K562 (cell line): ENCODE results near the gene RPS6KA2. TPM values are rescaled to one million over a fixed set of nuclear protein-coding genes. Genes with fewer than 3 reads are reported as not detected.

Experiments
- ATAC-seq: fragments of 200-7000 bp; cut with Tn5 transposase; 3 replicates; pipeline ENCODE4 v1.9.1; 2020; ENCODE audit warnings: moderate library complexity
- BruUV-seq: library from RNA; stranded (reverse); fragments of 400-500 nt; replicated peaks from 2 replicates; lab custom pipeline; 2021; lab: Mats Ljungman, UMichigan
- CTCF ChIA-PET: fragments of 300-600 bp; formaldehyde crosslinking; extraction: SDS; loops from one replicate; lab custom pipeline; 2021; ENCODE audit warnings: low intra/inter-chr PET ratio; lab: Yijun Ruan, JAX
- POLR2A ChIA-PET: fragments of 300-600, 350-650 bp; sonication (Branson Sonifier 250); formaldehyde crosslinking; extraction: SDS; loops from one replicate; lab custom pipeline; 2021; ENCODE audit warnings: antibody characterized with exemption, inconsistent platforms; lab: Yijun Ruan, JAX
- DNase-seq, 4 experiments: peaks; one replicate each; pipeline versions ENCODE4 v3.0.0 to v3.0.0-alpha.2; 2011 to 2018; ENCODE audit warnings: low spot score in 3 of 4, mixed read lengths in 3 of 4; ENCODE audit errors: extremely low read depth in 1 of 4
- FAIRE-seq: peaks from 2 replicates; lab custom pipeline; 2011; peaks lifted over from hg19 to GRCh38; lab: Jason Lieb, UNC
- H2AFZ ChIP-seq: 2 replicates; pipeline ENCODE4 v1.6.0; 2011; ENCODE audit warnings: low read depth, low read length, control low read depth, inconsistent platforms
- H3K27ac ChIP-seq: fragments of 200-600 bp; 3 replicates; pipeline ENCODE4 v1.8.0; 2011; ENCODE audit warnings: low read depth, mild to moderate bottlenecking, control low read depth, inconsistent platforms, low read length, moderate library complexity, mixed read lengths; ENCODE audit errors: extremely low read depth
- H3K27me3 ChIP-seq, 2 experiments: fragments of 300-600 bp in 1 of 2; 2 replicates in 1 of 2; 3 replicates in 1 of 2; pipeline versions ENCODE4 v1.6.0 to v1.8.0; 2011; ENCODE audit warnings: inconsistent platforms in 2 of 2, low read length in 2 of 2, mild to moderate bottlenecking in 1 of 2, mixed read lengths in 1 of 2, moderate library complexity in 1 of 2; ENCODE audit not compliant: control insufficient read depth in 2 of 2, insufficient read depth in 2 of 2
- H3K36me3 ChIP-seq: fragments of 300-600 bp; 3 replicates; pipeline ENCODE4 v1.8.0; 2011; ENCODE audit warnings: mild to moderate bottlenecking, low read length, inconsistent platforms; ENCODE audit not compliant: control insufficient read depth, insufficient read depth
- H3K4me1 ChIP-seq, 2 experiments: fragments of 200-600 bp in 1 of 2; replicated peaks in 1 of 2; 2 replicates in 1 of 2; 3 replicates in 1 of 2; pipeline versions ENCODE4 v1.5.1 to v1.8.0; 2011; ENCODE audit warnings: inconsistent platforms in 2 of 2, low read length in 2 of 2, mild to moderate bottlenecking in 1 of 2, mixed read lengths in 1 of 2, moderate library complexity in 1 of 2; ENCODE audit not compliant: control insufficient read depth in 2 of 2, insufficient read depth in 2 of 2
- H3K4me2 ChIP-seq: 2 replicates; pipeline ENCODE4 v1.6.1; 2011; ENCODE audit warnings: low read length, control low read depth, inconsistent platforms, mixed read lengths; ENCODE audit not compliant: insufficient read depth
- H3K4me3 ChIP-seq: fragments of 200-600 bp; sonication (generic), shearing (Covaris generic); 2 replicates; pipeline ENCODE4 v1.5.1; 2016; ENCODE audit warnings: control low read depth, inconsistent platforms
- H3K79me2 ChIP-seq: fragments of 200-600 bp; 3 replicates; pipeline ENCODE4 v1.8.0; 2011; ENCODE audit warnings: low read length, inconsistent platforms; ENCODE audit not compliant: control insufficient read depth, insufficient read depth
- H3K9ac ChIP-seq, 2 experiments: 2 replicates each; pipeline versions ENCODE4 v1.6.0 to v1.6.1; 2011; ENCODE audit warnings: low read depth in 2 of 2, low read length in 2 of 2, control low read depth in 1 of 2, inconsistent platforms in 1 of 2, mild to moderate bottlenecking in 1 of 2, mixed read lengths in 1 of 2; ENCODE audit not compliant: insufficient read depth in 1 of 2
- H3K9me1 ChIP-seq: one replicate; pipeline ENCODE4 v1.6.0; 2011; ENCODE audit warnings: inconsistent platforms, mild to moderate bottlenecking, low read length, moderate library complexity; ENCODE audit not compliant: control insufficient read depth, insufficient read depth
- H3K9me3 ChIP-seq: replicated peaks from 2 replicates; pipeline ENCODE4 v1.5.1; 2011; ENCODE audit warnings: low read depth, low read length, inconsistent platforms; ENCODE audit not compliant: control insufficient read depth, insufficient read depth
- H4K20me1 ChIP-seq: replicated peaks from 2 replicates; pipeline ENCODE4 v1.6.1; 2011; ENCODE audit warnings: low read length, inconsistent platforms, mixed read lengths; ENCODE audit not compliant: control insufficient read depth, insufficient read depth
- ARHGAP35 ChIP-seq: fragments of 450-650 bp; IDR thresholded peaks from 2 replicates; pipeline ENCODE4 v1.6.1; 2018; ENCODE audit not compliant: partially characterized antibody
- ARID2 ChIP-seq: fragments of 450-650 bp; IDR thresholded peaks from 2 replicates; pipeline ENCODE4 v1.6.1; 2017; ENCODE audit warnings: antibody characterized with exemption, mild to moderate bottlenecking
- BCOR ChIP-seq: fragments of 450-650 bp; IDR thresholded peaks from 2 replicates; pipeline ENCODE4 v1.6.1; 2016
- FIP1L1 ChIP-seq: fragments of 200-400 bp; formaldehyde crosslinking; IDR thresholded peaks from 2 replicates; pipeline ENCODE4 v1.6.1; 2018; ENCODE audit warnings: mild to moderate bottlenecking, low read depth, low read length; ENCODE audit not compliant: poor library complexity, severe bottlenecking
- JUNB ChIP-seq: fragments of 450-650 bp; formaldehyde crosslinking; conservative IDR thresholded peaks from 2 replicates; pipeline ENCODE4 v1.4.0; 2020; ENCODE audit warnings: mild to moderate bottlenecking
- NCOA2 ChIP-seq, 2 experiments: fragments of 450-650 bp; IDR thresholded peaks; 2 replicates each; pipeline ENCODE4 v1.6.1; 2018; ENCODE audit warnings: mild to moderate bottlenecking in 2 of 2, moderate library complexity in 1 of 2; ENCODE audit not compliant: partially characterized antibody in 2 of 2
- SMARCE1 ChIP-seq: fragments of 450-650 bp; IDR thresholded peaks from 2 replicates; pipeline ENCODE4 v1.7.1; 2016; ENCODE audit warnings: mild to moderate bottlenecking
- ZFPM2 ChIP-seq: fragments of 250-450 bp; sonication (Bioruptor Pico); IDR thresholded peaks from 2 replicates; pipeline ENCODE4 v1.5.1; 2022; ENCODE audit warnings: mild to moderate bottlenecking
- ZNF282 ChIP-seq: sonication (generic); formaldehyde crosslinking; IDR thresholded peaks from 2 replicates; pipeline ENCODE4 v1.8.1; 2023; ENCODE audit warnings: missing genetic modification reagents
- ZNF444 ChIP-seq: fragments of 250-450 bp; sonication (Bioruptor Pico); IDR thresholded peaks from 2 replicates; pipeline ENCODE4 v1.4.0; 2020; ENCODE audit warnings: mild to moderate bottlenecking, moderate library complexity
- ZNF695 ChIP-seq: fragments of 450-650 bp; formaldehyde crosslinking; IDR thresholded peaks from 2 replicates; pipeline ENCODE4 v1.4.0; 2020; ENCODE audit warnings: mild to moderate bottlenecking, moderate library complexity
- ZNF764 ChIP-seq: fragments of 250-450 bp; sonication (Bioruptor Pico); IDR thresholded peaks from 2 replicates; pipeline ENCODE4 v1.4.0; 2020; ENCODE audit warnings: low read depth, mild to moderate bottlenecking, moderate library complexity
- ZZZ3 ChIP-seq: fragments of 450-650 bp; IDR thresholded peaks from 2 replicates; pipeline ENCODE4 v1.6.1; 2016; ENCODE audit warnings: antibody characterized with exemption, mild to moderate bottlenecking, moderate library complexity
- WGBS: fragments of 100-300 bp; shearing (Covaris generic); methylation state at CpG from one replicate; pipeline ENCODE4 v1.1.6; 2016; ENCODE audit warnings: low coverage, mixed read lengths; ENCODE audit not compliant: insufficient coverage; ENCODE audit errors: missing lambda C conversion rate; 5-methylcytosine and 5-hydroxymethylcytosine counted together
- in situ Hi-C: fragments of 300-500 bp; cut with MboI; formaldehyde crosslinking; loops from 4 replicates; pipeline ENCODE4 v1.15.0; 2018; ENCODE audit warnings: inconsistent platforms, mixed read lengths
- intact Hi-C: fragments of 100-400 bp; cut with micrococcal nuclease; formaldehyde crosslinking; loops from 2 replicates; pipeline ENCODE4 v1.14.2; 2022
- polyA plus RNA-seq, 8 experiments: library from polyadenylated mRNA; depleted of rRNA in 4 of 8; stranded (reverse) in 5 of 8; unstranded in 3 of 8; fragments of >200 nt; fragmentation: Nextera tagmentation in 2 of 8; fragmentation: Illumina TruSeq in 1 of 8; extraction: Ambion mirVana in 2 of 8; extraction: Trizol in 1 of 8; gene quantifications; 2 replicates each; pipeline versions ENCODE4 v1.2.1 to v1.2.3, GENCODE V29; 2011 to 2014; ENCODE audit warnings: inconsistent platforms in 1 of 8, missing spikeins in 1 of 8
- total RNA-seq, 7 experiments: library from RNA; depleted of rRNA in 6 of 7; stranded (reverse); fragments of >200 nt in 6 of 7; fragmentation: Illumina TruSeq in 2 of 7; extraction: Trizol in 2 of 7; gene quantifications; 2 replicates each; pipeline versions ENCODE4 v1.2.1 to v1.2.3, GENCODE V29; 2011 to 2021; ENCODE audit warnings: low replicate concordance in 1 of 7

RPS6KA2 gene
- total and polyA plus RNA-seq, 9 of the 15 experiments (the other 6 are each of a cell fraction or from before 2014, with no cell fraction given) = 0.29 to 1.00 (median 0.53) TPM

DNA sequence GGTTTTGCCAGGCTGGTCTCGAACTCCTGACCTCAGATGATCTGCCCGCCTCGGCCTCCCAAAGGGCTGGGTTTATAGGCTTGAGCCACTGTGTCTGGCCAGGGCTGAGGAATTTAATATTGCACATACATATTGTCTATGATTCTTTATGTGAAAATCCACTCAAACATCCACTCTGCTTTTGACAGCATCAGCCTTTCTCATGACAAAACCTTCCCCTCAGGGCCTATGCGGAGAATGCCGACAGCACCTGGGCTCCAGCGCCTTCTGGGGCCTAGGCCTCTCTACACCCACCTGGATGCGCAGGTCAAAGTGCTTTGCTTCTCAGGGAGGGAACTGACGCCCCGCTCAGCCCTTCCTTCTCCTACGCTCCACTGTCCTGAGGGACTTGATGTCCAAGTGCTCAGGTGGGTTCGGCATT, 46.0 kb downstream of the RPS6KA2 start (continued):
- TF ChIP-seq FIP1L1 = no peak
- TF ChIP-seq, all 486 proteins: peak for 0

- Histone ChIP-seq H2AFZ (no peak overlapping the region), H3K9ac (no peak overlapping the region), H3K27me3 (peaks cover 5 to 27% of the 10 kb centered on the region in 2 experiments; a peak in 2 of 5 replicates), H3K4me2 (no peak overlapping the region), H3K4me1 (no peaks in the 10 kb centered on the region), H3K9me3 (no peaks in the 10 kb centered on the region), H3K9me1 (no peaks in the 10 kb centered on the region), H3K36me3 (no peaks in the 10 kb centered on the region), H4K20me1 (no peaks in the 10 kb centered on the region), H3K27ac (no peak overlapping the region), H3K4me3 (no peak overlapping the region), H3K79me2 (no peaks in the 10 kb centered on the region)
- under 1% methylated on average over 14 of the region's 17 CpGs for WGBS
- no TSS peak for BruUV-seq
- CTCF ChIA-PET = interaction anchor here (0.6 kb wide), 1 partner anchor 17 kb away, joined by 3 read pairs; no protein-coding TSS in a partner anchor
- in situ Hi-C loops = no loop called here
- no peak for DNase-seq
- intact Hi-C loops = no loop called here
- no peak for ATAC-seq
- POLR2A ChIA-PET = no interaction called here
- TF ChIP-seq ZFPM2 (CRISPR knock-in tag) (no peak), JUNB (CRISPR knock-in tag) (no peak), ZNF444 (CRISPR knock-in tag) (no peak), ZNF695 (CRISPR knock-in tag) (no peak), SMARCE1 (no peak), ZNF282 (CRISPR knock-in tag) (no peak), ZNF764 (CRISPR knock-in tag) (no peak), ZZZ3 (no peak), NCOA2 (IDR thresholded peaks at IDR 0.05; ENCODE audit: partially characterized antibody in 2 of 2) (no peak), ARHGAP35 (no peak), ARID2 (no peak), BCOR (no peak)
- FAIRE-seq = no peak
These were observed 46.7 kb downstream of the RPS6KA2 start for GRCh38 chr6:166580076-166581050.
